Uterus (tissue), 4 donors: ENCODE results near the gene PRDM10. TPM values are rescaled to one million over a fixed set of nuclear protein-coding genes. Genes with fewer than 3 reads are reported as not detected.

Experiments
- DNase-seq, 2 donors: peaks; one replicate each; pipeline ENCODE4 v3.0.0-alpha.2; 2019 to 2020
- H3K27ac ChIP-seq, 2 donors: fragments of 200-600 bp; sonication (generic); 1 replicate in 1 of 2; 2 replicates in 1 of 2; pipeline ENCODE4 v1.5.1; 2016 to 2018
- H3K27me3 ChIP-seq, 2 donors: fragments of 200-600 bp; sonication (generic); one replicate each; pipeline ENCODE4 v1.5.1; 2018 to 2019; ENCODE audit warnings: control low read depth in 1 of 2
- H3K36me3 ChIP-seq, 2 donors: fragments of 200-600 bp; sonication (generic); one replicate each; pipeline ENCODE4 v1.5.1; 2019; ENCODE audit warnings: control low read depth in 1 of 2
- H3K4me1 ChIP-seq, 2 donors: fragments of 200-600 bp; sonication (generic); one replicate each; pipeline ENCODE4 v1.5.1; 2018 to 2019; ENCODE audit warnings: control low read depth in 1 of 2
- H3K4me3 ChIP-seq, 2 donors: fragments of 200-600 bp; sonication (generic); 1 replicate in 1 of 2; 2 replicates in 1 of 2; pipeline ENCODE4 v1.5.1; 2018 to 2019; ENCODE audit warnings: mild to moderate bottlenecking in 1 of 2
- H3K9me3 ChIP-seq, 2 donors: fragments of 200-600 bp; sonication (generic); one replicate each; pipeline ENCODE4 v1.5.1; 2019; ENCODE audit warnings: control low read depth in 1 of 2
- CTCF ChIP-seq, 4 experiments: fragments of 200-600 bp in 2 of 4; fragments of 450-650 bp in 2 of 4; sonication (generic) in 2 of 4; IDR thresholded peaks; one replicate each; pipeline ENCODE4 v1.5.1; 2016 to 2019; ENCODE audit warnings: antibody characterized with exemption in 4 of 4, mild to moderate bottlenecking in 2 of 4, moderate library complexity in 1 of 4
- POLR2A ChIP-seq, 2 donors: fragments of 450-650 bp; IDR thresholded peaks; one replicate each; pipeline ENCODE4 v1.6.1; 2016; ENCODE audit warnings: antibody characterized with exemption in 2 of 2, mild to moderate bottlenecking in 1 of 2, moderate library complexity in 1 of 2
- intact Hi-C: fragments of 100-400 bp; cut with DNase I; formaldehyde crosslinking; loops from one replicate; pipeline ENCODE4 v1.15.1; 2023; ENCODE audit warnings: low total_unique reads
- total RNA-seq, 4 donors: library from RNA; depleted of rRNA in 3 of 4; stranded (reverse); fragments of >200 nt in 3 of 4; gene quantifications; one replicate each; pipeline versions ENCODE4 v1.1.0 to v1.2.4, GENCODE V29; 2014 to 2023
- donor health status: DM: yes; HTN: yes; CAD: no.

The PRDM10 gene
- total RNA-seq, 4 donors from 2014 or later: 0.29 to 18.6 (median 6.7) TPM

- H3K9me3 ChIP-seq: no peaks in the 10 kb centered on the region
- DNase-seq: no peak
- H3K4me3 ChIP-seq: no peak overlapping the region
- intact Hi-C loops: no loop called here
- H3K36me3 ChIP-seq: no peaks in the 10 kb centered on the region
- TF ChIP-seq POLR2A (IDR thresholded peaks at IDR 0.05) (no peak), CTCF (IDR thresholded peaks at IDR 0.05) (no peak)
- no peaks in the 10 kb centered on the region for H3K27me3 ChIP-seq
- no peaks in the 10 kb centered on the region for H3K4me1 ChIP-seq
- no peak overlapping the region for H3K27ac ChIP-seq
These were observed 85.4 kb downstream of the PRDM10 start for GRCh38 chr11:129917231-129917630.

- DNase-seq: no peak
- H3K36me3 ChIP-seq: no peaks in the 10 kb centered on the region
- no peaks in the 10 kb centered on the region for H3K27me3 ChIP-seq
These were observed 91.3 kb downstream of the PRDM10 start for GRCh38 chr11:129911298-129911697.

GRCh38 chr11:129910360-129910759 lies 92.3 kb downstream of the PRDM10 start:
- no peaks in the 10 kb centered on the region for H3K27me3 ChIP-seq
- TF ChIP-seq CTCF (IDR thresholded peaks at IDR 0.05) (no peak), POLR2A (IDR thresholded peaks at IDR 0.05) (no peak)
- no peak for DNase-seq
- no peak overlapping the region for H3K27ac ChIP-seq
- H3K4me3 ChIP-seq: no peak overlapping the region
- H3K36me3 ChIP-seq: no peaks in the 10 kb centered on the region
- H3K9me3 ChIP-seq: no peaks in the 10 kb centered on the region
- H3K4me1 ChIP-seq: no peaks in the 10 kb centered on the region
- intact Hi-C loops: no loop called here

More at GRCh38 chr11:129911298-129911697, 91.3 kb downstream of the PRDM10 start:
- no peak overlapping the region for H3K27ac ChIP-seq
- no peaks in the 10 kb centered on the region for H3K9me3 ChIP-seq
- TF ChIP-seq POLR2A (IDR thresholded peaks at IDR 0.05) (no peak), CTCF (IDR thresholded peaks at IDR 0.05) (no peak)
- intact Hi-C loops: no loop called here
- H3K4me1 ChIP-seq: no peaks in the 10 kb centered on the region
- H3K4me3 ChIP-seq: no peak overlapping the region

- Histone ChIP-seq H3K9me3 (no peaks in the 10 kb centered on the region), H3K4me1 (no peaks in the 10 kb centered on the region), H3K4me3 (no peak overlapping the region), H3K36me3 (no peaks in the 10 kb centered on the region), H3K27me3 (no peaks in the 10 kb centered on the region), H3K27ac (no peak overlapping the region)
- DNase-seq: no peak
- intact Hi-C loops: no loop called here
- no peak for TF ChIP-seq POLR2A (IDR thresholded peaks at IDR 0.05)
- no peak for TF ChIP-seq CTCF (IDR thresholded peaks at IDR 0.05)
These were observed 97.2 kb downstream of the PRDM10 start for GRCh38 chr11:129905402-129905801.

- H3K27me3 ChIP-seq: no peaks in the 10 kb centered on the region
- peaks cover 0 to 6% of the 10 kb centered on the region in 2 donors for H3K4me1 ChIP-seq
- DNase-seq: no peak
- intact Hi-C loops: no loop called here
- no peaks in the 10 kb centered on the region for H3K9me3 ChIP-seq
- H3K36me3 ChIP-seq: no peaks in the 10 kb centered on the region
- TF ChIP-seq CTCF (IDR thresholded peaks at IDR 0.05): no peak
- no peak for TF ChIP-seq POLR2A (IDR thresholded peaks at IDR 0.05)
- H3K4me3 ChIP-seq: peak overlapping the region; percentile 46 to 90
- peak overlapping the region; percentile 53 to 83 for H3K27ac ChIP-seq
These were observed 106.6 kb downstream of the PRDM10 start for GRCh38 chr11:129896062-129896461.
